Heart left ventricle (tissue), 16 donors: ENCODE data around the gene DOCK4. TPM values are rescaled to one million over a fixed set of nuclear protein-coding genes. Genes with fewer than 3 reads are reported as not detected.

Experiments
- ATAC-seq, 4 donors: fragments of 200-7000 bp; cut with Tn5 transposase; one replicate each; pipeline ENCODE4 v1.9.1; 2020 to 2022; ENCODE audit warnings: moderate library complexity in 4 of 4, mild to moderate bottlenecking in 3 of 4, moderate number of reproducible peaks in 1 of 4
- DNase-seq, 5 donors: peaks; one replicate each; pipeline ENCODE4 v3.0.0-alpha.2; 2020
- H3K27ac ChIP-seq, 12 donors: fragments of 200-600 bp; sonication (generic) in 4 of 12; one replicate each; pipeline versions ENCODE4 v1.5.0 to v1.8.0; 2016 to 2022; ENCODE audit warnings: mild to moderate bottlenecking in 2 of 12
- H3K27me3 ChIP-seq, 9 donors: fragments of 200-600 bp; sonication (generic) in 2 of 9; one replicate each; pipeline versions ENCODE4 v1.5.1 to v1.8.0; 2016 to 2022; ENCODE audit warnings: mild to moderate bottlenecking in 3 of 9
- H3K36me3 ChIP-seq, 9 donors: fragments of 200-600 bp; sonication (generic) in 2 of 9; one replicate each; pipeline versions ENCODE4 v1.5.0 to v1.8.0; 2018 to 2022; ENCODE audit warnings: mild to moderate bottlenecking in 2 of 9
- H3K4me1 ChIP-seq, 12 donors: fragments of 200-600 bp; sonication (generic) in 4 of 12; one replicate each; pipeline versions ENCODE4 v1.5.0 to v1.8.0; 2016 to 2022; ENCODE audit warnings: mild to moderate bottlenecking in 3 of 12
- H3K4me3 ChIP-seq, 12 donors: fragments of 200-600 bp; sonication (generic) in 4 of 12; one replicate each; pipeline versions ENCODE4 v1.5.0 to v1.8.0; 2017 to 2022; ENCODE audit warnings: mild to moderate bottlenecking in 9 of 12, moderate library complexity in 4 of 12
- H3K9me3 ChIP-seq, 12 donors: fragments of 200-600 bp; sonication (generic) in 4 of 12; one replicate each; pipeline versions ENCODE4 v1.5.0 to v1.8.0; 2016 to 2022; ENCODE audit warnings: mild to moderate bottlenecking in 1 of 12
- CTCF ChIP-seq, 12 donors: fragments of 200-600 bp; sonication (generic) in 4 of 12; IDR thresholded peaks; one replicate each; pipeline versions ENCODE4 v1.5.0 to v1.8.0; 2018 to 2022; ENCODE audit warnings: antibody characterized with exemption in 12 of 12, mild to moderate bottlenecking in 5 of 12
- POLR2A ChIP-seq, 2 donors: fragments of 450-650 bp; IDR thresholded peaks; one replicate each; pipeline ENCODE4 v1.6.1; 2017; ENCODE audit warnings: antibody characterized with exemption in 2 of 2, mild to moderate bottlenecking in 2 of 2, moderate library complexity in 2 of 2
- WGBS, 4 donors: extraction: QIAGEN DNeasy Blood & Tissue Kit in 2 of 4; methylation state at CpG; one replicate each; pipeline versions ENCODE4 v1.1.5 to v1.1.7; 2013 to 2018; 5-methylcytosine and 5-hydroxymethylcytosine counted together
- intact Hi-C, 10 donors: fragments of 100-400 bp; cut with DNase I; formaldehyde crosslinking; loops; one replicate each; pipeline versions ENCODE4 v1.11.1 to v1.14.2; 2022
- polyA plus RNA-seq, 2 donors: library from polyadenylated mRNA; stranded (reverse); fragments of 200-250 nt; gene quantifications; one replicate each; pipeline ENCODE4 v1.2.3, GENCODE V29; 2013
- total RNA-seq, 9 donors: library from RNA; depleted of rRNA in 2 of 9; stranded (reverse); fragments of >200 nt in 2 of 9; fragmentation: NEBNext Ultra II Directional in 3 of 9; extraction: Animal tissue kit (Norgen Biotek cat#: 25700) in 3 of 9; gene quantifications; one replicate each; pipeline versions ENCODE4 v1.1.0 to v1.2.4, GENCODE V29; 2016 to 2023
- donor health status: ischemic (EF 13 %, LVEDD 7.1; RV severe dilation, severe dysfunction).
- donor health status: healthy with polysubstance abuse.
- donor health status: DM: no; HTN: yes; CAD: no.
- donor health status: DM: no; HTN: no; CAD: no.
- donor health status: ischemic (EF 25% LVEDD 6.9; RV normal size, moderate dysfunction).
- donor health status: ischemic (EF 25% LVEDD 5.7; RV mildly dilated, moderate dysfunction).
- donor health status: healthy.
- donor health status: DM: yes; HTN: yes; CAD: no.
- donor health status: ischemic (EF 35%, LVEDD 5.7; RV mildly dilated, moderate dysfunction).
- donor health status: nonischemic (EF 11% LVEDD 7.7; RV severe dilation, severe dysfunction).
- donor health status: DM: yes; HTN: yes; CAD: no.
- donor health status: PGD.
- donor health status: ischemic (EF 29% LVEDD 5.4; RV normal size, mild dysfunction).
- donor health status: nonischemic (EF 23%, LVEDD 6.1; RV moderate dilation, normal function).

The DOCK4 gene
- total and polyA plus RNA-seq, 11 donors = 5.1 to 40.8 (median 13.1) TPM

DNA sequence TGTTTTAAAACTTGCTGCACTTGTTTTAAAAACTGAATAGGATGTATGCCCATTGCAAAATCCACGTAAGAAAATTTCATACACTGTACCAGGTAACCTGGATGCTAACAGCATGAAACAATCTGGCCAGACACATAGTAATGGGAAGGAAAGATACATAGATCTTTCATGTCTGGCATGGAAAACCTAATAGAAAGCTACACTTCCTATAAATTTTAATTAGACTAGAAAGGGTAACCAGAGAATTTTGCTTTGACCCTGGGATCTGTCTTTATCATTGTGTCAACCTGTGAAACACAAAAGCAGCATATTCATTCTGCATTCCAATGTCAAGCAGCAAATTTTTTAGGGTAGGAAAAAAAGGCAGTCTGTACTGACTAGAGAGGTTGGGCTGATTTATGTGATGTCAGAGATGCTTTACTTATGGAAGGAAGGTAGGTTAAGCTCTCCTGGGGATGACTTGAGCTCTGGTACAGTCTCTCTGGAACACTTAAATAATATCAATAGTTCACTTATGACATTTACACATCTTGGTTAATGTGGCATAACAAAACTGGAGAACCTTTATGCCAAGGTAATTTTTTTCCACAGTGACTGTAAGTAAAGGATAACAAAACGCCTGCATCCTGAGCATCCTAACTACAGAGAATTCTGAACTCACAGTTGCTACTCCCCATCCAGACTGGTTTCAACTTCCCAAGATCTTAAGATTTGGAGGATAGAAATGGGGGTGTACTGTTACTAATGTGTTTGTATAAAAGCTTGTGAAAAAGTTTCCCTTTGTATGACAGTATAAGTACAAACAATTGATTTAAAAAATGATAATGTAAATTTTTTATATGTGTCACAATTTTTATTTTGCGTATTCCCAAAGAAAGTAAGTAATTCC lies 44.7 kb downstream of the DOCK4 start:
- DNase-seq (no peak), ATAC-seq (no peak)
- 59 to 77% (median 61%) methylated on average over 3 of the region's 3 CpGs for WGBS, 4 donors
- peaks cover 3 to 56% (median 32%) of the 10 kb centered on the region in 12 donors for H3K4me1 ChIP-seq
- H3K27me3 ChIP-seq = no peaks in the 10 kb centered on the region
- intact Hi-C loops = loop anchor here in 1 of 10 donors (2.0 to 5.0 kb wide), 2 partner anchors 21 to 41 kb away; no protein-coding TSS in a partner anchor
- H3K27ac ChIP-seq = peak overlapping the region in 4 of 12 donors; percentile 9 to 44 (median 28)
- TF ChIP-seq CTCF (IDR thresholded peaks at IDR 0.05) (no peak), POLR2A (IDR thresholded peaks at IDR 0.05) (no peak)
- H3K36me3 ChIP-seq = no peaks in the 10 kb centered on the region
- H3K4me3 ChIP-seq = no peak overlapping the region
- no peaks in the 10 kb centered on the region for H3K9me3 ChIP-seq

GRCh38 chr7:112160771-112161150 lies 45.4 kb downstream of the DOCK4 start:
- Histone ChIP-seq H3K4me1 (peaks cover 3 to 56% (median 32%) of the 10 kb centered on the region in 12 donors), H3K9me3 (no peaks in the 10 kb centered on the region), H3K4me3 (no peak overlapping the region), H3K27ac (peak overlapping the region in 2 of 12 donors; percentile 11 to 12), H3K27me3 (no peaks in the 10 kb centered on the region), H3K36me3 (no peaks in the 10 kb centered on the region)
- DNase-seq (no peak), ATAC-seq (no peak)
- no peak for TF ChIP-seq POLR2A (IDR thresholded peaks at IDR 0.05)
- intact Hi-C loops = loop anchor here in 1 of 10 donors (5.0 kb wide), 1 partner anchor 42 kb away; no protein-coding TSS in a partner anchor
- 68 to 81% (median 75%) methylated on average over 7 of the region's 7 CpGs for WGBS, 4 donors

DNA sequence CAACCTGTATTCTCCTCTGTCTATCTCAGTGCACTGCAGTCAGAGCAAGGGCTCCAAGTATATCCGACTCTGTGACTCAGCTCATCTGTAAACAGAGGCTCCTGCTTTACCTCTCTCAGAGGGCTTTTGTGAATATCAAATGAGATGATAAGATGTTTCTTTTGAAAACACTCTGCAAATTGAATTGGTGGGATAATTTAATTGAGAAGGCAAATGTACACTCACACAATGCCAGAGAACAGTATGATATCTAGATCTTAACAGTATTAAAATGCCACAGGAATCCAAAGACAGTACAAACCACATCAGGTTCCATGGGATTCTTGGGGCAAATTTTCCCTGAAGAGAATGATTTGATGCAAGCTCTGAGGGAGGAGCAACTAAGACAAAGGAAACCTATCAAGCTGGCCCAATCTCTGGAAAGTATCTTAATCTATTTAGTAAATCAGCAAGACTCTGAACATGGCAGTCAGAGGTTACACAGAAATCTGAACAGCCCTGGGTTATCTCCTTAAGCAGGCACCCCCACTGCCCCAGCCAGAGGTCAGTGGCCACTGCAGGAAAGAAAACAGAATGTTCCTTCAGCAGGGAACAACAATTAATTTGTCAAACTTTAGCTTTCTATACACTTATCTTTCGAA lies 45.9 kb downstream of the DOCK4 start:
- Histone ChIP-seq H3K9me3 (no peaks in the 10 kb centered on the region), H3K27ac (peak overlapping the region in 3 of 12 donors; percentile 1 to 12 (median 11)), H3K4me3 (no peak overlapping the region), H3K36me3 (no peaks in the 10 kb centered on the region), H3K27me3 (no peaks in the 10 kb centered on the region), H3K4me1 (peaks cover 3 to 56% (median 32%) of the 10 kb centered on the region in 12 donors)
- ATAC-seq (peak in 1 of 4 donors; percentile 49), DNase-seq (no peak)
- 56 to 84% (median 65%) methylated on average over 2 of the region's 2 CpGs for WGBS, 4 donors
- intact Hi-C loops = loop anchor here in 1 of 10 donors (5.0 kb wide), 1 partner anchor 42 kb away; no protein-coding TSS in a partner anchor
- no peak for TF ChIP-seq CTCF (IDR thresholded peaks at IDR 0.05)
- TF ChIP-seq POLR2A (IDR thresholded peaks at IDR 0.05) = no peak

- no peak for ATAC-seq
- 86 to 91% (median 90%) methylated on average over 8 of the region's 8 CpGs for WGBS, 4 donors
- Histone ChIP-seq H3K36me3 (no peaks in the 10 kb centered on the region), H3K4me1 (peaks cover 3 to 48% (median 32%) of the 10 kb centered on the region in 12 donors), H3K27ac (no peak overlapping the region), H3K27me3 (no peaks in the 10 kb centered on the region), H3K4me3 (no peak overlapping the region), H3K9me3 (no peaks in the 10 kb centered on the region)
- intact Hi-C loops = no loop called here
- TF ChIP-seq POLR2A (IDR thresholded peaks at IDR 0.05) (no peak), CTCF (IDR thresholded peaks at IDR 0.05) (no peak)
- DNase-seq = no peak
Observed at GRCh38 chr7:112159351-112159750, 46.8 kb downstream of the DOCK4 start.
